Measurements from ENCODE around the gene MXD1.
"Not testable (repeated sequence)": the region's sequence is repeated elsewhere in the genome, so short reads cannot be mapped to it uniquely, and the experiment has no call there.

DNA sequence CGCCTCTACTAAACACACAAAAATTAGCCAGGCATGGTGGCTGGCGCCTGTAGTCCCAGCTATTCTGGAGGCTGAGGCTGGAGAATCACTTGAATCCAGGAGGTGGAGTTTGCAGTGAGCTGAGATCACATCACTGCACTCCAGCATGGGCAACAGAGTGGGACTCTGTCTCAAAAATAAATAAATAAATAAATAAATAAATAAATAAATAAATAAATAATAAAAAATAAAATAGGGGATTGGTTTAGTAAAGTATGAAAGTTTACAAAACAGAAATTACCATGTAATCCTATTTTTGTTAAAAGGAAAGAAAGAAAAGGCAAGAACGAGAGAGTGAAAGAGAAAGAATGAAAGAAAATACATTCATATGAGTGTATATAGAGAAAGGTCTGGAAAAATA is 35.8 kb downstream of the MXD1 start:
- TF ChIP-seq, protein P1, sequence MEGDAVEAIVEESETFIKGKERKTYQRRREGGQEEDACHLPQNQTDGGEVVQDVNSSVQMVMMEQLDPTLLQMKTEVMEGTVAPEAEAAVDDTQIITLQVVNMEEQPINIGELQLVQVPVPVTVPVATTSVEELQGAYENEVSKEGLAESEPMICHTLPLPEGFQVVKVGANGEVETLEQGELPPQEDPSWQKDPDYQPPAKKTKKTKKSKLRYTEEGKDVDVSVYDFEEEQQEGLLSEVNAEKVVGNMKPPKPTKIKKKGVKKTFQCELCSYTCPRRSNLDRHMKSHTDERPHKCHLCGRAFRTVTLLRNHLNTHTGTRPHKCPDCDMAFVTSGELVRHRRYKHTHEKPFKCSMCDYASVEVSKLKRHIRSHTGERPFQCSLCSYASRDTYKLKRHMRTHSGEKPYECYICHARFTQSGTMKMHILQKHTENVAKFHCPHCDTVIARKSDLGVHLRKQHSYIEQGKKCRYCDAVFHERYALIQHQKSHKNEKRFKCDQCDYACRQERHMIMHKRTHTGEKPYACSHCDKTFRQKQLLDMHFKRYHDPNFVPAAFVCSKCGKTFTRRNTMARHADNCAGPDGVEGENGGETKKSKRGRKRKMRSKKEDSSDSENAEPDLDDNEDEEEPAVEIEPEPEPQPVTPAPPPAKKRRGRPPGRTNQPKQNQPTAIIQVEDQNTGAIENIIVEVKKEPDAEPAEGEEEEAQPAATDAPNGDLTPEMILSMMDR (IDR thresholded peaks at IDR 0.05; ENCODE audit: low read depth, low read length): not testable (repeated sequence)
- not testable (repeated sequence) for TF ChIP-seq POLR2A (IDR thresholded peaks at IDR 0.05; ENCODE audit: extremely low read depth, insufficient read length)
